ENCODE data around the gene RABEP1.

The RABEP1 gene

GRCh38 chr17:5282642-5283217, 646 bp downstream of the RABEP1 start:
- no peak for DNase-seq

GRCh38 chr17:5283571-5284315, 1.7 kb downstream of the RABEP1 start:
- no peak for DNase-seq

DNA sequence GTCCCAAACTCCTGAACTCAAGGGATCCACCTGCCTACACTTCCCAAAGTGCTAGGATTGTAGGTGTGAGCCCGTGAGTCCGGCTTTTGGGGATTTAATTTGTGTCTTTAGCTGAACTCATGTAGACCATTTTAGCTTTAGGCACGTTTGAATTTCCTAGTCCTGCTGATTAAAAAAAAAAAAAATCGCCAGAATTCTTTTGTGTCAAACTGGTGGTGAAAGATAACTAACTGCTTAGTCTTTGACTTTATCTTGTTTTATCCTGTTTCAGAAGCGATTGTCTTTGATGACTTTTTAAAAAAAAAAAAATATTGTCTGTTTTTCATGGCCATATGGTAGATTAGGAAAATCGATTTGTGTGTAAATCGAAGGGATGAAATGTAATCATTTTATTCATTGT, 2.6 kb downstream of the RABEP1 start:
- DNase-seq: no peak

GRCh38 chr17:5286846-5287245, 4.8 kb downstream of the RABEP1 start:
- DNase-seq: no peak

DNA sequence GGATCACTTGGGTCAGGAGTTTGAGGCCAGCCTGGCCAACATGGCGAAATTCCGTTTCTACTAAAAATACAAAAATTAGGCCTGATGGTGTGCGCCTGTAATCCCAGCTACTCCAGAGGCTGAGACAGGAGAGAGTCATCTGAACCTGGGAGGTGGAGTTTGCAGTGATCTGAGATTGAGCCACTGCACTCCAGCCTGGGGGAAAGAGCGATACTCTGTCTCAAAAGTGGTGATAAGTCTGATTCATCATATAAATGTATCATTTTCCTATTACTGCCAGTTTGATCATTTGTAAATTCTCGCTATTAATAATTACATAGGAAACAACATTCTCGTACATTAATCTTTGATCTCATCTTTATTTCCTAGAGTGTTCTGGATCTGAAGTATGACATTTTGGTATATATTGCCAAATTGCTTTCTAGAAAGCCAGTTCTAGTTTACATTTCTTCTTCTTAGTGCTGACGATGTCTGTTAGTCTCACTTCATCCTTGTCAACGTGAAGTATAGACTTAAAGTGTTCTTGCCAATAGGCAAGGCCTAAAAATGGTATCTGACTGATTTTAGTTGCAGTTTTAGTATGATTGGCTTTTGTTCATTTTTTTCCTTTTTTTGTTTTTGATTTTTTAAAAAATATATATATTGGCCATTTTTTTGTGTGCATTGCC, 9.7 kb downstream of the RABEP1 start:
- DNase-seq: no peak

GRCh38 chr17:5297245-5297644, 15.2 kb downstream of the RABEP1 start:
- DNase-seq: no peak

DNA sequence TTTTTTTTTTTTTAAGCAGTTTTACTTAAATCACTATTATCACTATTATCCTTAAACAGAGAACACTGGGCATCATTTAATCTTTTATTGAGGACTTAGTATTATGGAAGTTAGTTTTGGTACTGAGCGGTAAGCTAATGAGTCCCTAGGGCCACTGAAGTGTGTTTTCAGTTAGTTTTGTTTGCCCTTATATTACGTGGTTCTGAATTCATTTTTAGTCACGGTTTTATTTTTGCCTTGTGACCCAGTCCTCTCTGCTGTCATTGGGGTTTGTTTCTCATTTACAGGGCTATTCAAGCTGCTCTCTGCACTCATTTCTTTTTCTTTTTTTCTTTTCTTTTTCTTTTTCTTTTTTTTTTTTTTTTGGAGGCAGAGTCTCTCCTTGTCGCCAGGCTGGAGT, 17.3 kb downstream of the RABEP1 start:
- no peak for DNase-seq

GRCh38 chr17:5304636-5305035, 22.6 kb downstream of the RABEP1 start:
- DNase-seq: no peak

DNA sequence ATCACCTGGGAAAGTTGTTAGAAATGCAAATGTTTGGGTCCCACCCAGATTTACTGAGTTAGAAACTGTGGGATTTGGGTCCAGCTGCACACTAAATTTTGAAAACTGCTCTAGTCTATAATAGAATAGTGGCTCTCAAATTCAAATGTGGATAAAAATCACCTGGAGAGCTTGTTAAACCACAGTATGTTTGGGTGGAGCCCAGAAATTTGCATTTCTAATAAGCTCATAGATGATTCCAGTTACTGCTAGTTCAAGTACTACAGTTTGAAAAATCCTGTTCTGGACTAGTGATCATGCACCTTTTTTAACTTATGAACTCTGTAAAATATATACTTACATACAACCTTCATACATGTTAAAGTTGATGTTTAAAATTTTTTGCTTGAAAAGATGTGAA, 27.8 kb downstream of the RABEP1 start:
- no peak for DNase-seq

DNA sequence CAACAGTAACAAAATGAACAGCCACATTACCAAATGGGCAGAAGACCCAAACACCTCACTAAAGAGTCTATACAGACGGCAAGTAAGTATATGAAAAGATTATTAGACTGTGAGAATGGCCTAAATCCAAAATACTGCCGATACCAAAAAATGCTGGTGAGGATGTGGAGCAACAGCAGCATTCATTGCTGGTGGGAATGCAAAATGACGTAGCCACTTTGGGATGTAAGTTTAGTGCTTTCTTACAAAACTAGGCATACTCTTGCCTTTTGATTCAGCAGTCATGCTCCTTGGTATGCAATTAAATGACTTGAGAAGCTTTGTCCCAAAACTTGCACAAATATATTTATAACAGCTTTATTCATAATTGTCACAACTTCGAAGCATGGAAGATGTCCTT, 43.8 kb downstream of the RABEP1 start:
- DNase-seq: no peak

DNA sequence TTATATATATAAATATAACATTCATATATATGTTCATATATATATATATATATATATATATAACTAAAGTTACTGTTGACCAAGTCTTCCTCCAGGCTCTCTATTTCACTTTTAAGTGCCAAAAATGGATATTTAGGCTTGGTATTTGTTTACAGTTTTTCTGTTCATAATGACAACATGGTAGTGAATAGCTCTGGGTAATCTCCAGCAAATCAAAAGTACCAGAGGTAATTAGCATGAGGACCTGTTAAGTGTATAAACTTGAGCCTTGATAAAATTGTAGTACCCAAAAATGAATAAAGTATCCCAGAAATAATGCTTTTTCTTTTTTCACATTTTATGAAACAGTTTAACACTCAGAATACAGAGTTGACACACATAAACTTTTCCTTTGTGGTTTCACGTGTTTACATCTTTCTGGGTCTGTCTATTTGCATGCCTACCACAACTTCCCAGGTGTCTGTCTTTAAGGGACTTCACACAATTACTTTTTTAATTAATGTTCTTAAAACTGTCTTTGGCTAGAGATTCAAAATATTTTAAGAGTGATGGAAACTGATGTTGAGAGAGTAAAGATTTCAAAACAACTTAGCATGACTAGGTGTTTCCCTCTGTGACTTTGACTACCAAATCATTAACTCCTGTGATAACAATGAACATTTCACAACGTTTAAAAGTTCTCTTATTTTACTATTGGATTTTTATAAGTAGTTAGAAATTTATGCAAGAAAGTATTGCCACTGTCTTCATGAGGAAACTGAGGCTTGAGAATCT, 47.9 kb downstream of the RABEP1 start:
- DNase-seq: no peak

DNA sequence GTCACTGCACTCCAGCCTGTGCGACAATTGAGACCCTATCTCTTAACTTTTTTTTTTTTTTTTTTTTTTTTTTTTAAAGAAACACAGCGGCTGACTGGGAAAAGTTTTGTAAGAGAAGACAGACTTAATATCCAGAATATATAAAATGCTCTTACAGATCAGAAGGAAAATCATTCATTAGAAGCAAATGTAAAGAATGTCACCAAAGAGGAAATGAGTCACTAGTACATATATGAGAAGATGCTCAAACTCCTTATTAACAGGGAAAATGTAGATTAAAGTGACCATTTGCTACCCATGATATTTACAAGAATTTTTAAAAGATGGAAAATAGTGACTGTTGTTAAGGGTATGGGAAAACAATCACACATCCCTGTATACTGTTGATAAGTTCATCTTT, 48.9 kb downstream of the RABEP1 start:
- DNase-seq: no peak

DNA sequence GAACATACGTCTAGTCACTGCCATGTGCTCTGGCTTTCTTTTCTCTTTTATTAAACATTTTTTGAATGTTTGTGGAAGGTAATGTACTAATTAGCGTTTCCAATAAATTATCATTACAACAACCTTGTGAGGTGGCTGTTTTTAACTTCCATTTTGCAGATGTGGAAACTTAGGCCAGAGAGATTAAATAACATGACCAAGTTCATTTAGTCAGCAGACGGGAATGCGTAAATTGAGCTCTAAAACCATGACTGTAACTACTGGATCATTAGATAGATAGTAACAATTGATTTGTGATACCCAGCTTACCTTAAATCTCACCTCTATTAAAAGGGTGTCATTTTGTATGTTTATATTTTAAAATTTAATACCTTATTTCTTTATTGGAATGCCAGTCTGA, 49.4 kb downstream of the RABEP1 start:
- no peak for DNase-seq

DNA sequence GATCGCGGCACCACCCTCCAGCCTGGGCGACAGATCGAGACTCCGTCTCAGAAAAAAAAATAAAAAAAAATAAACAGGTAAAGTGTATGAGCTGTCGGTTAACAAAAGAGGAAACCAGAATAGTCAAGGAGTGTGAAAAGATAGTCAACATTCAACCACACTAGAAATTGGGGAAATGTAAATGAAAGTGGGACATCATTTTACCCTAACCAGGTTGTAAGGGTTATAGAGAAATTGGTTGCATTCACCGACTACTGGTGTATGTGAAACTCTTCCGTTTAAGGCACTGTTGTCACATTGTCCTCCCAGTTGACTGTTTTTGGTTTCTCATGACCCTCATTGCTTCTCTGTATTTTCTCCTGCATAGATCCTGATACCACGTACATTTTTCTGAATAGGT, 62.8 kb downstream of the RABEP1 start:
- no peak for DNase-seq

- DNase-seq: no peak
Measured at GRCh38 chr17:5352681-5353289, 70.7 kb downstream of the RABEP1 start.

GRCh38 chr17:5354310-5354709, 72.2 kb downstream of the RABEP1 start:
- no peak for DNase-seq

DNA sequence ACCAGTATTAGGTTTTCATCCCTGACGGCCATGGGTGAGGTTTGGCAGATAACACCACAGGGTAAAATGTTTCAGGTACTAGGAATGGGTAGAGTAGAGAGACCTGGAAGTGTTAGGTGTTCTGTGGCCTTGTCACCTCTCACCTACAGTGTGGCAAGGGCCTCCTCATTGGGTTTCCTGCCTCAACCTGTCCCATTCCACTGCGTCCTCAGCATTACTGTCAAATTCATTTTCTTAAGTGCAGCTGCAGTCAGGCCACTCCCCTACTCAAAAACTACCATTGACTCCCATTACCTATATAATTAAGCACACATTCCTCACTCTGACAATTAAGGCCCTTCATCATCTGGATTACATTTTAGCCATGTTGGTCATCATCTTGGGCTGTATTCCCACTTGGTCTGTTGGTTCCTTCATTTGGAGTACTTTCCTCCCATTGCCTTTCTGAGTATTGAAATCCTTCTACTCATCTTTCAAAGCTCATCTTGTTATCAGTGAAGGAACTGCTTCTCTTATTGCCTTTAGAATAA, 72.9 kb downstream of the RABEP1 start:
- DNase-seq: no peak

DNA sequence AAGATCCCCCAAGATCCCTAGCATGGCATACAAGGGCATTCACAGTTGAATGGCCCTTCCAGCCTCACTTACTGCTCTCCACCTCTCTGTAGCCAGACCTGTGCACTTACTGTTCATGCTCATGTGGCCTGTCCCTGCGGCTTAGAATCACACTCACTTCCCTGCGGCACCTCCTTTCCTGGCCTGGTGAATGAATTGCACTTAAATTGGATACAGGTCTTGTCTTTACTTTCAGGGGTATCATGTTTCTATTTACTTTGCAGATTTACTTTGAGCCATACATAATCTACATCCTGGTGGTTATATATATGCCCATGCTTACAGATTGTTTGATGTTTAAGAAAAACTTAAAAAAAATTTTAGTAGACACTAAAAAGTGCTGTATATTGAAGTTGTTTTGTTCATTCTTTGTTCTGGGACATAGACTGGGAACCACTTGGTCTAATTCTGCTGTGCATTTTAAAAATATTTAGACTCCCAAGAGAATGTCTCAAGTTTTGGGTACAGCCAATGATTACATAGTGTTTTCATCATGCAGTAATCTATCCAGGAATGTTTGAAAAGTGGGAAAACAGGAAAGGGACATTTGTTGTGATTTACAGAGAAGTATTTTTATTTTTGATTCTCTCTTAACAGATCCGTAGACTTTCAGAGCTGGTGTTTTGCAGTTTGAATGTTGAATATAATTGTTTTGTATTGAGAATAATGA, 73.5 kb downstream of the RABEP1 start:
- DNase-seq: no peak

DNA sequence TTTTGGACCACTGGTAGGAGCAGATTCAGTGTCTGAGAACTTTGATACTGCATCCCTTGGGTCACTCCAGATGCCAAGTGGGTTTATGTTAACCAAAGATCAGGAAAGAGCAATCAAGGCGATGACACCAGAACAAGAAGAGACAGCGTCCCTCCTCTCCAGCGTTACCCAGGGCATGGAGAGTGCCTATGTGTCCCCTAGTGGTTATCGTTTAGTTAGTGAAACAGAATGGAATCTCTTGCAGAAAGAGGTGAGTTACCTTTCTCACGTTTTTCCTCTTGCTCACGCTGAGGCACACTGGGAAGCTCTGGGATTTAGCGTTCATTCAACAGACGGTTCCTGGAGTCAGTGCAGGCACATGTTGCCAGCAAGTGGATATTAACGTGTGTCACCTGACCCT, 79.3 kb downstream of the RABEP1 start:
- DNase-seq: no peak

DNA sequence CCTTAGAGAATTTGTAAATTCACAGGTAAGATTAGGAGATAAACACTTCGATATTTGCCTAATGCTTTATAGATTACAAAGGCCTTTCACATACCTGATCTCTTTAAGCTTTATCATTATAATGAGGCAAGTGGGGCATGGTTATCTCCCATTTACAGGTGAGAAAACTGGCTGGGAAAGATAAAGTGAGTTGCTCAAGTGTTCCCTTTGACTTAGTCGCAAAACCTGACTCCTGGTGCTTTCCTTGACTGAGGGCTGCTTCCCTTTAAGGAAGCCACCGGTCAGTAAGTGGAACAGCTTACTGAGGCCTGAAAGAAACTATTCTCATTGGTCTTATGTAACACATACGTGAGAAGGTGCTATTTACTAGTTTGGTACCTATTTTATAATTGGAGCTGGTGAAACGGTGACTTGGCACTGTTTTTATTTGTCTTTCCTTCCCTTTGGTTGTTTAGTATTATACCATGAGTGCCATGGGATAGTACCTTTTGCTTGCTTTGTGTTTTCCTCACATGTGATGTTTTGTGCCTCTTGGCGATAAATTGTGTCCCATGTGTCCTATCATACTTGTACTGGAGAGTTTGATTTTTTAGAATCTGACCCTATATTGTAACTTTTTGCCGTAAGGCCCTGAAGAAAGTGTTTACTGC, 80.2 kb downstream of the RABEP1 start:
- no peak for DNase-seq

GRCh38 chr17:5364156-5364555, 82.1 kb downstream of the RABEP1 start:
- DNase-seq: no peak

- no peak for DNase-seq
Measured at GRCh38 chr17:5364696-5365095, 82.6 kb downstream of the RABEP1 start.
